HEK293 (cell line): ENCODE data around the gene LDLRAD4.
A peak's percentile ranks its signal among the peaks of the same experiment; 100 is the strongest.

ENCODE experiments used
- CTCF ChIA-PET: fragments of 350-600 bp; formaldehyde crosslinking; extraction: SDS; loops from one replicate; lab custom pipeline; 2021; ENCODE audit warnings: antibody characterized with exemption; lab: Yijun Ruan, JAX
- POLR2A ChIA-PET: fragments of 300-600 bp; formaldehyde crosslinking; extraction: SDS; loops from one replicate; lab custom pipeline; 2020; ENCODE audit warnings: antibody characterized with exemption, inconsistent platforms; lab: Yijun Ruan, JAX
- H3K27ac ChIP-seq: fragments of 200-500 bp; sonication (Bioruptor generic); 2 replicates; pipeline ENCODE4 v1.5.1; 2014; ENCODE audit warnings: low read depth, low read length, control low read depth, inconsistent platforms; ENCODE audit errors: extremely low read depth
- H3K36me3 ChIP-seq, 2 experiments: fragments of 200-500 bp in 1 of 2; sonication (Bioruptor generic) in 1 of 2; 1 replicate in 1 of 2; 2 replicates in 1 of 2; pipeline ENCODE4 v1.5.1; 2014 to 2017; ENCODE audit warnings: inconsistent platforms in 2 of 2, low read length in 2 of 2; ENCODE audit not compliant: control insufficient read depth in 2 of 2, insufficient read depth in 1 of 2
- H3K4me1 ChIP-seq: fragments of 200-500 bp; sonication (Bioruptor generic); 2 replicates; pipeline ENCODE4 v1.5.1; 2014; ENCODE audit warnings: mild to moderate bottlenecking, low read length, inconsistent platforms; ENCODE audit not compliant: control insufficient read depth, insufficient read depth
- H3K4me3 ChIP-seq: 2 replicates; pipeline ENCODE4 v1.5.1; 2011; ENCODE audit warnings: low read depth, mild to moderate bottlenecking, control low read depth, low read length, moderate library complexity
- H3K9me3 ChIP-seq: fragments of 200-500 bp; sonication (Bioruptor generic); 2 replicates; pipeline ENCODE4 v1.5.1; 2014; ENCODE audit warnings: low read depth, low read length, inconsistent platforms; ENCODE audit not compliant: control insufficient read depth, insufficient read depth
- GLIS2 ChIP-seq: fragments of 450-650 bp; formaldehyde crosslinking; IDR thresholded peaks from 2 replicates; pipeline ENCODE4 v1.5.1; 2016; ENCODE audit warnings: missing biosample characterization, missing genetic modification characterization
- ZFP41 ChIP-seq: fragments of 450-650 bp; formaldehyde crosslinking; IDR thresholded peaks from 2 replicates; pipeline ENCODE4 v1.5.1; 2016; ENCODE audit warnings: missing biosample characterization, missing genetic modification characterization, borderline replicate concordance
- ZFP69B ChIP-seq: fragments of 450-650 bp; formaldehyde crosslinking; IDR thresholded peaks from 2 replicates; pipeline ENCODE4 v1.5.1; 2016; ENCODE audit warnings: missing biosample characterization, missing genetic modification characterization
- ZIC2 ChIP-seq: fragments of 450-650 bp; formaldehyde crosslinking; IDR thresholded peaks from 2 replicates; pipeline ENCODE4 v1.5.1; 2016; ENCODE audit warnings: missing biosample characterization, missing genetic modification characterization
- ZNF114 ChIP-seq: fragments of 450-650 bp; formaldehyde crosslinking; IDR thresholded peaks from 2 replicates; pipeline ENCODE4 v1.5.0; 2017; ENCODE audit warnings: missing biosample characterization, missing genetic modification characterization
- ZNF16 ChIP-seq: fragments of 450-650 bp; formaldehyde crosslinking; IDR thresholded peaks from 2 replicates; pipeline ENCODE4 v1.5.1; 2016; ENCODE audit warnings: low read depth, missing biosample characterization, missing genetic modification characterization
- ZNF2 ChIP-seq: fragments of 450-650 bp; formaldehyde crosslinking; IDR thresholded peaks from 2 replicates; pipeline ENCODE4 v1.5.1; 2016; ENCODE audit warnings: missing biosample characterization, missing genetic modification characterization
- ZNF274 ChIP-seq, 2 experiments: fragments of 200-500 bp in 1 of 2; fragments of 450-650 bp in 1 of 2; sonication (Bioruptor generic) in 1 of 2; formaldehyde crosslinking in 1 of 2; IDR thresholded peaks; 2 replicates each; pipeline versions ENCODE4 v1.5.1 to v1.6.1; 2014 to 2016; ENCODE audit warnings: borderline replicate concordance in 1 of 2, inconsistent platforms in 1 of 2, low read length in 1 of 2, missing biosample characterization in 1 of 2, missing genetic modification characterization in 1 of 2
- ZNF335 ChIP-seq: fragments of 450-650 bp; formaldehyde crosslinking; conservative IDR thresholded peaks from 2 replicates; pipeline ENCODE4 v1.5.1; 2016; ENCODE audit warnings: missing biosample characterization, missing genetic modification characterization
- ZNF341 ChIP-seq: fragments of 450-650 bp; formaldehyde crosslinking; IDR thresholded peaks from 2 replicates; pipeline ENCODE4; 2016; ENCODE audit warnings: low read depth, missing biosample characterization, missing genetic modification characterization
- ZNF391 ChIP-seq: fragments of 450-650 bp; formaldehyde crosslinking; IDR thresholded peaks from 2 replicates; pipeline ENCODE4 v1.5.1; 2016; ENCODE audit warnings: low read depth, missing biosample characterization, missing genetic modification characterization, borderline replicate concordance
- ZNF433 ChIP-seq: fragments of 450-650 bp; formaldehyde crosslinking; IDR thresholded peaks from 2 replicates; pipeline ENCODE4 v1.5.1; 2016; ENCODE audit warnings: missing biosample characterization, missing genetic modification characterization, low read depth
- ZNF48 ChIP-seq: fragments of 450-650 bp; formaldehyde crosslinking; IDR thresholded peaks from 2 replicates; pipeline ENCODE4 v1.5.1; 2016; ENCODE audit warnings: missing biosample characterization, missing genetic modification characterization
- ZNF530 ChIP-seq: fragments of 450-650 bp; formaldehyde crosslinking; IDR thresholded peaks from 2 replicates; pipeline ENCODE4 v1.5.1; 2016; ENCODE audit warnings: low read depth, missing biosample characterization, missing genetic modification characterization
- ZNF664 ChIP-seq: fragments of 450-650 bp; formaldehyde crosslinking; IDR thresholded peaks from 2 replicates; pipeline ENCODE4 v1.5.1; 2016; ENCODE audit warnings: missing biosample characterization, missing genetic modification characterization
- ZNF768 ChIP-seq: fragments of 450-650 bp; formaldehyde crosslinking; IDR thresholded peaks from 2 replicates; pipeline ENCODE4 v1.5.1; 2018; ENCODE audit warnings: missing biosample characterization, mild to moderate bottlenecking, missing genetic modification characterization
- TF ChIP-seq, protein P1 (sequence below): fragments of 450-650 bp; formaldehyde crosslinking; IDR thresholded peaks from 2 replicates; pipeline ENCODE4 v1.5.1; 2017; ENCODE audit warnings: missing biosample characterization, mild to moderate bottlenecking, missing genetic modification characterization, moderate library complexity
- TF ChIP-seq, protein P2 (sequence below): fragments of 450-650 bp; formaldehyde crosslinking; IDR thresholded peaks from 2 replicates; pipeline ENCODE4 v1.5.1; 2016; ENCODE audit warnings: missing biosample characterization, missing genetic modification characterization
- TF ChIP-seq, protein P3 (sequence below): fragments of 450-650 bp; formaldehyde crosslinking; IDR thresholded peaks from 2 replicates; pipeline ENCODE4 v1.5.1; 2016; ENCODE audit warnings: missing biosample characterization, missing genetic modification characterization, borderline replicate concordance

The LDLRAD4 gene

DNA sequence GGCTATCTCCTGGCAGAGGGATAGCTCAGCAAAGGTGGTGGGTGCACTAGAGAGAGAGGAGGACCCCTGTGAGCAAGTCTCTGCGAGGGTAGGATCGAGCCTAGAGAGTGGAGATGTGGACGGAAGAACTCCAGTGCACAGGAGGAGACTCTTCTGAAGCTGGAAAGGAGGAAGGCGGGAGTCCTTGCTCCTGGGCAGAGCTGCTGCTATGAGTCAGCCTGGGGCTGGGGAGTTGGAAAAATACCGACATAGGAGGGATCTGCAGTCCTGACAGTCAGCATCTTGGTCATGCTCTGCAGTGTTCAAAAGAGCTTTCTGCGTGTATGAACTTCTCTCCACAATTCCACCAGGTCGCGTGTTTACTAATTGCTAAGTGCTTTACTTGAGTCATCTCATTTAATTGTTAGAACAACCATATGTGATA, 233.8 kb downstream of the LDLRAD4 start:
- ChIA-PET CTCF (no interaction called here), POLR2A (interaction anchor here (0.5 to 0.6 kb wide), 2 partner anchors 34 to 462 kb away, joined by 3 to 4 read pairs; no protein-coding TSS in a partner anchor)
- TF ChIP-seq ZNF335 (tag by site-specific recombination): no peak
- peak; percentile 71; the same call in 1 of the 2 replicates for TF ChIP-seq ZNF664 (tag by site-specific recombination)
- TF ChIP-seq, all 188 proteins: peak for 1
- Histone ChIP-seq H3K9me3 (no peaks in the 10 kb centered on the region), H3K4me1 (peaks cover 16% of the 10 kb centered on the region), H3K36me3 (no peaks in the 10 kb centered on the region), H3K27ac (no peak overlapping the region), H3K4me3 (no peak overlapping the region)

DNA sequence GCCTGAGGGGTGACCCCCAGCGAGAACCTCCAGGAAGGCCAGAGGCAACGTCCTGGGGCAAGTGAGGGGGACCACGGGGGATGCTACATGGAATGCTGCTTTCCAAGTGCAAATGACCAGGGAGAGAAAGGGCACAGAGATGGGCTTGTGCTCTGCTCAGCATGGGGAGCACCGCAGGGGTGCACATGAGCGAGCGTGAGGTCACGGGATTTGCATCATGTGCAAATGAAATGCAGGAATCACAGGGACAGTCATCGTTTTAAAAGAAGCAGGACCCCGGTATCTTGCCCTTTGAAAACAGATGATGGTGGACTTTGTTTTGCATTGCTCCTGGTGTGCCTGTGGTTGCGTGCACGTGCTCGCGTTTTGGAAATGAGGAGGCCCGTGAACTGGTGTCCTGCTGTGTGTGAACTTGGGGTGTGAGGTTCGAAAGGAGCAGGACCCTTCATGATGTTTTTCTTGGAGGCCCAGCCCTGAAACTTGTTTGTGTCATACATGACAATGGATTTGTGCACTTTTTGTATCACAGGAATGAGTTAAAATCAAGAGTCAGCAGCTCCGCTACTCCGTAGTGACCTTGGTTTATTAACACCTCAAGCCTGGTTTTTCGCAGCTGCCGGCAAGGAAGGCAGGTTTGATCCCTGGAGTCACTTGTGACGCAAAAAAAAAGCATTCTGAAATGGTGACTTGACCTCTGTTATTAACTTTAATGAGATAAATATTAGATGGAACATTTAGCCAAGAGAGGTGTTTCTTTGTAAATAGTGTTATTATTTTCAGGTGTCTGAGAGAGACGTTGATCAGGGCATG, 234.5 kb downstream of the LDLRAD4 start:
- Histone ChIP-seq H3K27ac (no peak overlapping the region), H3K4me1 (peaks cover 9% of the 10 kb centered on the region), H3K36me3 (no peaks in the 10 kb centered on the region), H3K4me3 (no peak overlapping the region), H3K9me3 (no peaks in the 10 kb centered on the region)
- ChIA-PET CTCF (interaction anchor here (0.6 kb wide), 1 partner anchor 256 kb away, joined by 4 read pairs; no protein-coding TSS in a partner anchor), POLR2A (no interaction called here)
- peak; percentile 70 for TF ChIP-seq ZIC2
- no peak for TF ChIP-seq ZNF16
- TF ChIP-seq GLIS2: peak; percentile 49; the same call in 1 of the 2 replicates
- no peak for TF ChIP-seq ZFP69B
- no peak for TF ChIP-seq ZNF341

DNA sequence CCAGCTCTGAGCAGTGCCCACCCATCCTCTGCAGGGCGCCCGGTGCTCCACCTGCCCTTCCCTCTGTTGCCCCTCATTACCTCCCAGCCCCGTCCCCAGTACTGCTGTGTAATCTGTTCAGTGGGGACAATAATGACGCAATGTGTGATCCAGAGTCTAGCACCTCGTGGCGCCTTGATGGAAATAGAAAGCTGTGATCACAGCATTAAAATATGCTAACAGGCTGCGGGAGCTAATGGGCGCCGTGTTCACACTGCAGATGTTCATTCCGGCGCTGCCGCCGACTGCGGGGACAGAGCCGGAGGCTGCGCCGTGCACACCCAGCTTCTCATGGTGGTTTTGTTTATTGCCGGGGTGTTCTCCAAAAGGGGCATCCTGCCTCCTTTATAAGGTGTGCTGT, 235.2 kb downstream of the LDLRAD4 start:
- H3K27ac ChIP-seq: no peak overlapping the region
- peaks cover 6% of the 10 kb centered on the region; the same call in 1 of the 2 replicates for H3K4me1 ChIP-seq
- POLR2A ChIA-PET: no interaction called here
- CTCF ChIA-PET: interaction anchor here (0.6 kb wide), 1 partner anchor 256 kb away, joined by 4 read pairs; no protein-coding TSS in a partner anchor
- H3K4me3 ChIP-seq: no peak overlapping the region
- H3K9me3 ChIP-seq: no peaks in the 10 kb centered on the region
- H3K36me3 ChIP-seq: no peaks in the 10 kb centered on the region
- TF ChIP-seq, protein P1, sequence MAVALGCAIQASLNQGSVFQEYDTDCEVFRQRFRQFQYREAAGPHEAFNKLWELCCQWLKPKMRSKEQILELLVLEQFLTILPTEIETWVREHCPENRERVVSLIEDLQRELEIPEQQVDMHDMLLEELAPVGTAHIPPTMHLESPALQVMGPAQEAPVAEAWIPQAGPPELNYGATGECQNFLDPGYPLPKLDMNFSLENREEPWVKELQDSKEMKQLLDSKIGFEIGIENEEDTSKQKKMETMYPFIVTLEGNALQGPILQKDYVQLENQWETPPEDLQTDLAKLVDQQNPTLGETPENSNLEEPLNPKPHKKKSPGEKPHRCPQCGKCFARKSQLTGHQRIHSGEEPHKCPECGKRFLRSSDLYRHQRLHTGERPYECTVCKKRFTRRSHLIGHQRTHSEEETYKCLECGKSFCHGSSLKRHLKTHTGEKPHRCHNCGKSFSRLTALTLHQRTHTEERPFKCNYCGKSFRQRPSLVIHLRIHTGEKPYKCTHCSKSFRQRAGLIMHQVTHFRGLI (tag by site-specific recombination): no peak
- TF ChIP-seq ZNF274 (IDR thresholded peaks at IDR 0.05; ENCODE audit: low read length) (no peak), ZNF274 (tag by site-specific recombination; IDR thresholded peaks at IDR 0.05; ENCODE audit: borderline replicate concordance) (no peak), ZFP41 (tag by site-specific recombination) (no peak), ZNF391 (tag by site-specific recombination) (no peak), ZNF530 (tag by site-specific recombination) (no peak), ZNF48 (tag by site-specific recombination) (no peak), ZNF768 (no peak), ZNF114 (no peak), ZNF433 (no peak), ZNF2 (no peak)
- TF ChIP-seq, protein P2, sequence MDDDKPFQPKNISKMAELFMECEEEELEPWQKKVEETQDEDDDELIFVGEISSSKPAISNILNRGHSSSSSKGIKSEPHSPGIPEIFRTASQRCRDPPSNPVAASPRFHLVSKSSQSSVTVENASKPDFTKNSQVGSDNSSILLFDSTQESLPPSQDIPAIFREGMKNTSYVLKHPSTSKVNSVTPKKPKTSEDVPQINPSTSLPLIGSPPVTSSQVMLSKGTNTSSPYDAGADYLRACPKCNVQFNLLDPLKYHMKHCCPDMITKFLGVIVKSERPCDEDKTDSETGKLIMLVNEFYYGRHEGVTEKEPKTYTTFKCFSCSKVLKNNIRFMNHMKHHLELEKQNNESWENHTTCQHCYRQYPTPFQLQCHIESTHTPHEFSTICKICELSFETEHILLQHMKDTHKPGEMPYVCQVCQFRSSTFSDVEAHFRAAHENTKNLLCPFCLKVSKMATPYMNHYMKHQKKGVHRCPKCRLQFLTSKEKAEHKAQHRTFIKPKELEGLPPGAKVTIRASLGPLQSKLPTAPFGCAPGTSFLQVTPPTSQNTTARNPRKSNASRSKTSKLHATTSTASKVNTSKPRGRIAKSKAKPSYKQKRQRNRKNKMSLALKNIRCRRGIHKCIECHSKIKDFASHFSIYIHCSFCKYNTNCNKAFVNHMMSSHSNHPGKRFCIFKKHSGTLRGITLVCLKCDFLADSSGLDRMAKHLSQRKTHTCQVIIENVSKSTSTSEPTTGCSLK (tag by site-specific recombination): no peak
- TF ChIP-seq, protein P3, sequence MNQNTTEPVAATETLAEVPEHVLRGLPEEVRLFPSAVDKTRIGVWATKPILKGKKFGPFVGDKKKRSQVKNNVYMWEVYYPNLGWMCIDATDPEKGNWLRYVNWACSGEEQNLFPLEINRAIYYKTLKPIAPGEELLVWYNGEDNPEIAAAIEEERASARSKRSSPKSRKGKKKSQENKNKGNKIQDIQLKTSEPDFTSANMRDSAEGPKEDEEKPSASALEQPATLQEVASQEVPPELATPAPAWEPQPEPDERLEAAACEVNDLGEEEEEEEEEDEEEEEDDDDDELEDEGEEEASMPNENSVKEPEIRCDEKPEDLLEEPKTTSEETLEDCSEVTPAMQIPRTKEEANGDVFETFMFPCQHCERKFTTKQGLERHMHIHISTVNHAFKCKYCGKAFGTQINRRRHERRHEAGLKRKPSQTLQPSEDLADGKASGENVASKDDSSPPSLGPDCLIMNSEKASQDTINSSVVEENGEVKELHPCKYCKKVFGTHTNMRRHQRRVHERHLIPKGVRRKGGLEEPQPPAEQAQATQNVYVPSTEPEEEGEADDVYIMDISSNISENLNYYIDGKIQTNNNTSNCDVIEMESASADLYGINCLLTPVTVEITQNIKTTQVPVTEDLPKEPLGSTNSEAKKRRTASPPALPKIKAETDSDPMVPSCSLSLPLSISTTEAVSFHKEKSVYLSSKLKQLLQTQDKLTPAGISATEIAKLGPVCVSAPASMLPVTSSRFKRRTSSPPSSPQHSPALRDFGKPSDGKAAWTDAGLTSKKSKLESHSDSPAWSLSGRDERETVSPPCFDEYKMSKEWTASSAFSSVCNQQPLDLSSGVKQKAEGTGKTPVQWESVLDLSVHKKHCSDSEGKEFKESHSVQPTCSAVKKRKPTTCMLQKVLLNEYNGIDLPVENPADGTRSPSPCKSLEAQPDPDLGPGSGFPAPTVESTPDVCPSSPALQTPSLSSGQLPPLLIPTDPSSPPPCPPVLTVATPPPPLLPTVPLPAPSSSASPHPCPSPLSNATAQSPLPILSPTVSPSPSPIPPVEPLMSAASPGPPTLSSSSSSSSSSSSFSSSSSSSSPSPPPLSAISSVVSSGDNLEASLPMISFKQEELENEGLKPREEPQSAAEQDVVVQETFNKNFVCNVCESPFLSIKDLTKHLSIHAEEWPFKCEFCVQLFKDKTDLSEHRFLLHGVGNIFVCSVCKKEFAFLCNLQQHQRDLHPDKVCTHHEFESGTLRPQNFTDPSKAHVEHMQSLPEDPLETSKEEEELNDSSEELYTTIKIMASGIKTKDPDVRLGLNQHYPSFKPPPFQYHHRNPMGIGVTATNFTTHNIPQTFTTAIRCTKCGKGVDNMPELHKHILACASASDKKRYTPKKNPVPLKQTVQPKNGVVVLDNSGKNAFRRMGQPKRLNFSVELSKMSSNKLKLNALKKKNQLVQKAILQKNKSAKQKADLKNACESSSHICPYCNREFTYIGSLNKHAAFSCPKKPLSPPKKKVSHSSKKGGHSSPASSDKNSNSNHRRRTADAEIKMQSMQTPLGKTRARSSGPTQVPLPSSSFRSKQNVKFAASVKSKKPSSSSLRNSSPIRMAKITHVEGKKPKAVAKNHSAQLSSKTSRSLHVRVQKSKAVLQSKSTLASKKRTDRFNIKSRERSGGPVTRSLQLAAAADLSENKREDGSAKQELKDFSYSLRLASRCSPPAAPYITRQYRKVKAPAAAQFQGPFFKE (tag by site-specific recombination): no peak
